ENCODE results near the gene EID2.

The EID2 gene

GRCh38 chr19:39500543-39500942, 39.4 kb downstream of the EID2 start:
- no peak for DNase-seq

GRCh38 chr19:39499932-39500331, 40.0 kb downstream of the EID2 start:
- DNase-seq, result no peak

GRCh38 chr19:39498798-39499642, 40.9 kb downstream of the EID2 start, which contains the start of gene DLL3:
Gene DLL3 (plus strand): TSS chr19:39498947. CDS start chr19:39498975, 28 bp downstream.
- no peak for DNase-seq

- no peak for DNase-seq
These were observed 41.8 kb downstream of the EID2 start for GRCh38 chr19:39497996-39498797.

GRCh38 chr19:39497701-39497995, 42.3 kb downstream of the EID2 start:
- no peak for DNase-seq

GRCh38 chr19:39496063-39496462, 43.9 kb downstream of the EID2 start:
- no peak for DNase-seq

- DNase-seq, result no peak
These were observed 45.3 kb downstream of the EID2 start for GRCh38 chr19:39494661-39495060.

- DNase-seq, result no peak
These were observed 47.2 kb downstream of the EID2 start for GRCh38 chr19:39492788-39493187.

- DNase-seq, result no peak
These were observed 47.7 kb downstream of the EID2 start for GRCh38 chr19:39492225-39492624.

- DNase-seq, result no peak
These were observed 50.2 kb downstream of the EID2 start for GRCh38 chr19:39489756-39490155.
